Measurements from ENCODE around the gene ATRN. TPM values are rescaled to one million over a fixed set of nuclear protein-coding genes. Genes with fewer than 3 reads are reported as not detected.

The ATRN gene
- total and polyA plus RNA-seq, 2 donors (not counting 1 experiment from before 2014, with no cell fraction given), result 5.8 to 19.5 TPM

DNA sequence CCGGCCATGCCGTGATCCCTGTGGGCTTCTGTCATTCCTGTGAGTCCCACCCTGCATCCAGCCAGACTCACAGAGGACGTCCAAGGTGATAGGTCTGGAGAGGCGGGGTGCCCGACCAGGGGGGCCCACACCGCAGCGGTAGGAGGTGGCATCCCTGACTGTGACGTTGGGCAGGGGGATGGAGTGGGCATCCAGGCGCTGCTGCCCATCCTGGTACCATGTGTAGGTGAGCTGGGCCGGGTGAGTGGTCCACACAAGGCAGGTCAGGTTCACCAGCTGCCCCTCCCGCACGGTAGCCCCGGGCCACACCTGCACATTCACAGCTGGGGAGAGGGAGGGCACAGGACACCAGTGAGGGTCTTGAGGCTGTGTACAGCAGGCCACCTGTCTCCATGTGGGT is 222.6 kb downstream of the ATRN start:
- no peak overlapping the region for H3K4me3 ChIP-seq (ENCODE audit: control extremely low read depth in 1 of 5, extremely low read depth in 1 of 5, insufficient read depth in 1 of 5, low read depth in 2 of 5, low read length in 4 of 5)
- ATAC-seq (ENCODE audit: low read depth), result no peak
- H3K9me3 Mint-ChIP-seq (ENCODE audit: insufficient read depth), result no peaks in the 10 kb centered on the region
- ChIA-PET POLR2A (no interaction called here), CTCF (interaction anchor here (1.0 kb wide), 1 partner anchor 18 kb away, joined by 3 read pairs; no protein-coding TSS in a partner anchor)
- no peaks in the 10 kb centered on the region for H4K20me1 ChIP-seq (ENCODE audit: control insufficient read depth, insufficient read depth, low read length, poor library complexity, severe bottlenecking)
- no peaks in the 10 kb centered on the region for H3K4me1 ChIP-seq (ENCODE audit: control insufficient read depth in 2 of 2, insufficient read depth in 2 of 2, low read length in 2 of 2)
- no peak overlapping the region for H3K27ac ChIP-seq (ENCODE audit: low read length in 2 of 2)
- no peaks in the 10 kb centered on the region for H3K27me3 ChIP-seq (replicated peaks in 1 of 4; ENCODE audit: control extremely low read depth in 1 of 4, control insufficient read depth in 3 of 4, insufficient read depth in 4 of 4, low read length in 3 of 4)
- WGBS (ENCODE audit: insufficient coverage), result 91% methylated on average over 13 of the region's 13 CpGs
- H3K27me3 Mint-ChIP-seq, result no peaks in the 10 kb centered on the region
- no peaks in the 10 kb centered on the region for H3K36me3 ChIP-seq (replicated peaks in 1 of 2; ENCODE audit: control extremely low read depth in 1 of 2, control insufficient read depth in 1 of 2, extremely low read depth in 1 of 2, insufficient read depth in 2 of 2, low read length in 1 of 2)
- no peak overlapping the region for H3K9ac ChIP-seq (ENCODE audit: low read length)
- H3K27ac Mint-ChIP-seq, result no peak overlapping the region
- TF ChIP-seq, protein P1, sequence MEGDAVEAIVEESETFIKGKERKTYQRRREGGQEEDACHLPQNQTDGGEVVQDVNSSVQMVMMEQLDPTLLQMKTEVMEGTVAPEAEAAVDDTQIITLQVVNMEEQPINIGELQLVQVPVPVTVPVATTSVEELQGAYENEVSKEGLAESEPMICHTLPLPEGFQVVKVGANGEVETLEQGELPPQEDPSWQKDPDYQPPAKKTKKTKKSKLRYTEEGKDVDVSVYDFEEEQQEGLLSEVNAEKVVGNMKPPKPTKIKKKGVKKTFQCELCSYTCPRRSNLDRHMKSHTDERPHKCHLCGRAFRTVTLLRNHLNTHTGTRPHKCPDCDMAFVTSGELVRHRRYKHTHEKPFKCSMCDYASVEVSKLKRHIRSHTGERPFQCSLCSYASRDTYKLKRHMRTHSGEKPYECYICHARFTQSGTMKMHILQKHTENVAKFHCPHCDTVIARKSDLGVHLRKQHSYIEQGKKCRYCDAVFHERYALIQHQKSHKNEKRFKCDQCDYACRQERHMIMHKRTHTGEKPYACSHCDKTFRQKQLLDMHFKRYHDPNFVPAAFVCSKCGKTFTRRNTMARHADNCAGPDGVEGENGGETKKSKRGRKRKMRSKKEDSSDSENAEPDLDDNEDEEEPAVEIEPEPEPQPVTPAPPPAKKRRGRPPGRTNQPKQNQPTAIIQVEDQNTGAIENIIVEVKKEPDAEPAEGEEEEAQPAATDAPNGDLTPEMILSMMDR (IDR thresholded peaks at IDR 0.05), result no peak
- H2AFZ ChIP-seq (ENCODE audit: insufficient read depth, low read depth, low read length, poor library complexity, severe bottlenecking), result no peak overlapping the region
- H3K4me1 Mint-ChIP-seq, result no peaks in the 10 kb centered on the region
- intact Hi-C loops (cut with micrococcal nuclease), result no loop called here
- no peak overlapping the region for H3K4me3 Mint-ChIP-seq
- DNase-seq, result no peak
- H3K4me2 ChIP-seq (replicated peaks; ENCODE audit: low read depth, low read length, poor library complexity, severe bottlenecking), result no peak overlapping the region
- H3K79me2 ChIP-seq (ENCODE audit: control insufficient read depth, insufficient read depth, low read length), result no peaks in the 10 kb centered on the region
- H3K9me3 ChIP-seq (ENCODE audit: control extremely low read depth in 1 of 3, control insufficient read depth in 2 of 3, insufficient read depth in 1 of 3, low read length in 2 of 3), result peaks cover 0 to 18% (median 0%) of the 10 kb centered on the region in 3 donors

DNA sequence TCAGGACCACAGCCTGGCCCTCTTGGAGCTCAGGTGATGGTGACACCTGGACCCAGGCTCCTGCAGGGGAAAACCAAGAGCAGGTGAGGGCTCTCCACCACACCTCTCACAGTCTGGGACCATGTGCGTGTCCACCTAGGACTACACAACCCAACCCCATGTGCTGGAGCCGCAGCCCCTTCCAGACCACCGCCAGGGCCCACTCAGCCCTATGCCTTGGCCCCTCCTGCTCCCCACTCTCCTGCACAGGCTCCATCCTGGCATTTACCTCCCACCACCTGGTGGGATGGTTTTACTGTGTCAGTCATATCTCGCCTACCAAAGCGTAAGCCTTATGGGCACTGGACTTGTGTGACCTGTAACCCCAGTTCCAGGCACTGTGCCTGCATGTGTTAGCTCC is 224.0 kb downstream of the ATRN start:
- H3K4me3 ChIP-seq (ENCODE audit: control extremely low read depth in 1 of 5, extremely low read depth in 1 of 5, insufficient read depth in 1 of 5, low read depth in 2 of 5, low read length in 4 of 5), result no peak overlapping the region
- H3K36me3 ChIP-seq (replicated peaks in 1 of 2; ENCODE audit: control extremely low read depth in 1 of 2, control insufficient read depth in 1 of 2, extremely low read depth in 1 of 2, insufficient read depth in 2 of 2, low read length in 1 of 2), result no peaks in the 10 kb centered on the region
- H3K27ac Mint-ChIP-seq, result no peak overlapping the region
- H3K27me3 ChIP-seq (replicated peaks in 1 of 4; ENCODE audit: control extremely low read depth in 1 of 4, control insufficient read depth in 3 of 4, insufficient read depth in 4 of 4, low read length in 3 of 4), result no peaks in the 10 kb centered on the region
- no peaks in the 10 kb centered on the region for H4K20me1 ChIP-seq (ENCODE audit: control insufficient read depth, insufficient read depth, low read length, poor library complexity, severe bottlenecking)
- DNase-seq (no peak), ATAC-seq (ENCODE audit: low read depth) (no peak)
- no peak overlapping the region for H3K4me3 Mint-ChIP-seq
- no peak overlapping the region for H3K27ac ChIP-seq (ENCODE audit: low read length in 2 of 2)
- POLR2A ChIA-PET, result no interaction called here
- TF ChIP-seq, protein P1 (IDR thresholded peaks at IDR 0.05), result no peak
- TF ChIP-seq EZH2 (IDR thresholded peaks at IDR 0.05; ENCODE audit: borderline replicate concordance, insufficient read depth, low read depth, low read length, poor library complexity, severe bottlenecking), result no peak
- no peaks in the 10 kb centered on the region for H3K27me3 Mint-ChIP-seq
- H3K9me3 ChIP-seq (ENCODE audit: control extremely low read depth in 1 of 3, control insufficient read depth in 2 of 3, insufficient read depth in 1 of 3, low read length in 2 of 3), result peaks cover 0 to 18% (median 0%) of the 10 kb centered on the region in 3 donors
- WGBS (ENCODE audit: insufficient coverage), result 100% methylated on average over 2 of the region's 5 CpGs
- no peaks in the 10 kb centered on the region for H3K4me1 ChIP-seq (ENCODE audit: control insufficient read depth in 2 of 2, insufficient read depth in 2 of 2, low read length in 2 of 2)
- no peaks in the 10 kb centered on the region for H3K9me3 Mint-ChIP-seq (ENCODE audit: insufficient read depth)
- CTCF ChIA-PET, result interaction anchor here (0.6 kb wide), 1 partner anchor 18 kb away, joined by 3 read pairs; no protein-coding TSS in a partner anchor
- no peak overlapping the region for H3K4me2 ChIP-seq (replicated peaks; ENCODE audit: low read depth, low read length, poor library complexity, severe bottlenecking)
- H3K4me1 Mint-ChIP-seq, result no peaks in the 10 kb centered on the region
- intact Hi-C loops (cut with micrococcal nuclease), result no loop called here
- H3K9ac ChIP-seq (ENCODE audit: low read length), result no peak overlapping the region
- no peak overlapping the region for H2AFZ ChIP-seq (ENCODE audit: insufficient read depth, low read depth, low read length, poor library complexity, severe bottlenecking)
- no peaks in the 10 kb centered on the region for H3K79me2 ChIP-seq (ENCODE audit: control insufficient read depth, insufficient read depth, low read length)

All from B cell (primary cell).